Measurements from ENCODE around the gene PLXNA1.

PLXNA1 gene

DNA sequence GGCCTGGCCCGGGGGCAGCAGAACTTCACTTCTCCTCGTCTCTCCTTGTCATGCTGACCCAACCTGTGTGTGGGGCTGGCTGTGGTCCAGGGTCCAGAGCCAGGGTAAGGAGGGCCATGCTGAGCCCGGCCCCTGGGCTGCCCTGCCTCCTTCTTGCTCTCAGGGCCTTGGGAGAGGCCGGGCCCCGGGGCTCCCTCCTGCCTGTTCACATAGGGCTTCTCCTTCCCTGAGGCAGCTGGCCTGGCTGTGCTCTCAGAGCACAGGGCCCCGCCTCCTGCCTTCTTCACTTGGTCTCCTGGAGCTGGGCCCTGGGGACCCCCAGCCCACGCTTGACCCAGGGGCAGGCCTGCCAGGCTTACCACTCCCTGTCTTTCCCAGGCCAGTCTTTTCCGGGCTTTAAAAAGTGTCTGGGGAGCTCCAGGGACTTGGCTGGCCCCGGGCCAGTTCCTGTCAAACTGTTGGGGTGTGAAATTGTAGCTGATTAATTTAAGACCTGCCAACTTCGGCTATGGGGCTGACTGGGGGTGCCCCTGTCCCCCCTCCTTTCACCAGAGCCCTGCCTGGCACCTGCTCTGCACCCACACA, 11.8 kb downstream of the PLXNA1 start:
- no peak for TF ChIP-seq EP300 (IDR thresholded peaks at IDR 0.05; ENCODE audit: borderline replicate concordance)
- no peak for TF ChIP-seq CEBPB (IDR thresholded peaks at IDR 0.05)
- TF ChIP-seq, protein P1, sequence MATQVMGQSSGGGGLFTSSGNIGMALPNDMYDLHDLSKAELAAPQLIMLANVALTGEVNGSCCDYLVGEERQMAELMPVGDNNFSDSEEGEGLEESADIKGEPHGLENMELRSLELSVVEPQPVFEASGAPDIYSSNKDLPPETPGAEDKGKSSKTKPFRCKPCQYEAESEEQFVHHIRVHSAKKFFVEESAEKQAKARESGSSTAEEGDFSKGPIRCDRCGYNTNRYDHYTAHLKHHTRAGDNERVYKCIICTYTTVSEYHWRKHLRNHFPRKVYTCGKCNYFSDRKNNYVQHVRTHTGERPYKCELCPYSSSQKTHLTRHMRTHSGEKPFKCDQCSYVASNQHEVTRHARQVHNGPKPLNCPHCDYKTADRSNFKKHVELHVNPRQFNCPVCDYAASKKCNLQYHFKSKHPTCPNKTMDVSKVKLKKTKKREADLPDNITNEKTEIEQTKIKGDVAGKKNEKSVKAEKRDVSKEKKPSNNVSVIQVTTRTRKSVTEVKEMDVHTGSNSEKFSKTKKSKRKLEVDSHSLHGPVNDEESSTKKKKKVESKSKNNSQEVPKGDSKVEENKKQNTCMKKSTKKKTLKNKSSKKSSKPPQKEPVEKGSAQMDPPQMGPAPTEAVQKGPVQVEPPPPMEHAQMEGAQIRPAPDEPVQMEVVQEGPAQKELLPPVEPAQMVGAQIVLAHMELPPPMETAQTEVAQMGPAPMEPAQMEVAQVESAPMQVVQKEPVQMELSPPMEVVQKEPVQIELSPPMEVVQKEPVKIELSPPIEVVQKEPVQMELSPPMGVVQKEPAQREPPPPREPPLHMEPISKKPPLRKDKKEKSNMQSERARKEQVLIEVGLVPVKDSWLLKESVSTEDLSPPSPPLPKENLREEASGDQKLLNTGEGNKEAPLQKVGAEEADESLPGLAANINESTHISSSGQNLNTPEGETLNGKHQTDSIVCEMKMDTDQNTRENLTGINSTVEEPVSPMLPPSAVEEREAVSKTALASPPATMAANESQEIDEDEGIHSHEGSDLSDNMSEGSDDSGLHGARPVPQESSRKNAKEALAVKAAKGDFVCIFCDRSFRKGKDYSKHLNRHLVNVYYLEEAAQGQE (IDR thresholded peaks at IDR 0.05; ENCODE audit: low read depth): no peak
- TF ChIP-seq CREB1 (IDR thresholded peaks at IDR 0.05; ENCODE audit: low read depth): no peak
- TF ChIP-seq, protein P2, sequence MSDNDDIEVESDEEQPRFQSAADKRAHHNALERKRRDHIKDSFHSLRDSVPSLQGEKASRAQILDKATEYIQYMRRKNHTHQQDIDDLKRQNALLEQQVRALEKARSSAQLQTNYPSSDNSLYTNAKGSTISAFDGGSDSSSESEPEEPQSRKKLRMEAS (IDR thresholded peaks at IDR 0.05): no peak
- TF ChIP-seq YY1 (IDR thresholded peaks at IDR 0.05; ENCODE audit: low read depth): no peak
- TF ChIP-seq, protein P3, sequence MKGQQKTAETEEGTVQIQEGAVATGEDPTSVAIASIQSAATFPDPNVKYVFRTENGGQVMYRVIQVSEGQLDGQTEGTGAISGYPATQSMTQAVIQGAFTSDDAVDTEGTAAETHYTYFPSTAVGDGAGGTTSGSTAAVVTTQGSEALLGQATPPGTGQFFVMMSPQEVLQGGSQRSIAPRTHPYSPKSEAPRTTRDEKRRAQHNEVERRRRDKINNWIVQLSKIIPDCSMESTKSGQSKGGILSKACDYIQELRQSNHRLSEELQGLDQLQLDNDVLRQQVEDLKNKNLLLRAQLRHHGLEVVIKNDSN (IDR thresholded peaks at IDR 0.05): no peak
- TF ChIP-seq TCF12 (IDR thresholded peaks at IDR 0.05; ENCODE audit: low read depth): no peak
- no peak for TF ChIP-seq FOXM1 (IDR thresholded peaks at IDR 0.05; ENCODE audit: borderline replicate concordance, low read depth)
- no peak for TF ChIP-seq RAD21 (IDR thresholded peaks at IDR 0.05; ENCODE audit: low read depth)
- no peak for TF ChIP-seq TEAD4 (IDR thresholded peaks at IDR 0.05)
- no peak for TF ChIP-seq EGR1 (IDR thresholded peaks at IDR 0.05)
- TF ChIP-seq NFIC (IDR thresholded peaks at IDR 0.05): no peak; the same call in 1 of the 2 replicates
- TF ChIP-seq ZBTB7A (IDR thresholded peaks at IDR 0.05; ENCODE audit: low read depth): no peak
- no peak for TF ChIP-seq TAF1 (IDR thresholded peaks at IDR 0.05; ENCODE audit: low read depth)

DNA sequence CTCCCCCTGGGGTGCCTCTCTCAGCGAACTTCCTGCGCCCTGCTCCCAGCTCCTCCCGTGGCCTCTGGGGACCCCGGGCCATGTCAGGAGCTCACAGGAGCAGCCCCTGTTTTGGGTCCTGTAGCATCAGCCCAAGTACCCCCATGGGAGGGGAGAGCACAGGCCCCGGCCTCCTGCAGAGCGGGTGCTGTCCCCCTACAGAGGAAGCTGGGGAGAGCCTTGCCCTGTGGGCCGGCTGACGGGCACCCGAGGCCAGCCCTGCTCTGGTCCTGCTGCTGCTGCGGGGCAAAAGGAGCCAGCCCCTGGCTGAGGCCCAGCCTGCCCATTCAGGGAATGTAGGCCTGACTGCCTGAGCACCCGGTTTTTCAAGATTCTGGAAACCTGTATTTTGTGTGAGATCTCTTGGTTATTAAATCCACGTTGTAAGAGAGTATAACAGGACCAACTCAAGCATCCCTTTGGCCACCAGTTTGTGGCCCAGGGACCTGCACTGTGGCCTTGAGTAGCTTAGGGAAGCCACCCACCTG, 12.4 kb downstream of the PLXNA1 start:
- TF ChIP-seq, protein P3 (IDR thresholded peaks at IDR 0.05): no peak
- TF ChIP-seq FOXM1 (IDR thresholded peaks at IDR 0.05; ENCODE audit: borderline replicate concordance, low read depth): no peak

DNA sequence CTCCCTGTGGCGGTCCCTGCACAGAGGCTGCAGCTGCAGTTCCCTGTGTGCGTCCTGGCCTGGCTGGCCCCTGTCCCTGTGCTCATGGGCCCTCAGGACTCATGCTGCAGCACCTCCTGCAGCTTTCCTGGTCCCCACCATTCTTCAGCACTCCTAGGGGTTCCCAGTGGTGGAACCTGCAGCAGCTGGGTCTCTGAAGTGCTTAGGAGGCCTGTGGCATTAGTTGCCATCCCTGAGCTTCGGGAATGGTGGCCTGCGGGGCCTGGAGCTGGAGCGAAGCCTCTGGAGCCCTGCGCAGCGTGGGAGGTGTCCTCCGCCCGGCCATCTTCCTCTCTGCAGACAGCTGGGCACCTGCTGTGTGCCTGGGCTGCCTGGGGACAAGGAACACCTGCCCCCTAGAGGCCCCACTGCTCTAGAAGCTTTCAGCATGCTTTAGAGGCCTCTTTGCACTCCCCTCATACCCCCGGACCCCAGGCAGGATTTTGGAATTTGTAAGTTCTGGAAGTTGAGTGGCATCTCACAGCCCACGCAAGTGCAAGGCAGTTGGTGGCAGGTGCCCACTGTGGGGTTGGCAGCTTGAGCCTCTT, 13.1 kb downstream of the PLXNA1 start:
- TF ChIP-seq RAD21 (IDR thresholded peaks at IDR 0.05; ENCODE audit: low read depth) (no peak), CEBPB (IDR thresholded peaks at IDR 0.05) (no peak), TEAD4 (IDR thresholded peaks at IDR 0.05) (no peak), NFIC (IDR thresholded peaks at IDR 0.05) (no peak), CREB1 (IDR thresholded peaks at IDR 0.05; ENCODE audit: low read depth) (no peak), YY1 (IDR thresholded peaks at IDR 0.05; ENCODE audit: low read depth) (no peak)
- TF ChIP-seq, protein P2 (IDR thresholded peaks at IDR 0.05): no peak

DNA sequence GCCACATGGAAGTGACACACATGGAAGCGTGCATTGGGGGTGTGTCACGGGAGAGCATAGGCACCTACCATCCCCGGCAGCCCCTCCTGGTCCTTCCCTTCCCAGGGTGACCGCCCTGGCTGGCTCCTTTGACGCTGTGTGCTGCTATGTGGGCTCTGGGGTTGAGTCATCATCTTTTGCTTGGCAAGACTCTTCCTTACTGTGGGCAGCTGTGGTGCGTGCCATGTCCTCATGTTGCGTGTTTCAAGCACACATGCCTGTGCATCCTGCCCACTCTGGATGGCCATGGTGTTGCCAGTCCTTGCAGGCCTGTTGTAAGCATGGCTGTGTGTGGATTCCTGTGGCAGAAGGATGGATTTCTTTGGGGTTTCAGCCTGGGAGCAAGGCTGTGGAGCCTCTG, 14.0 kb downstream of the PLXNA1 start:
- no peak for TF ChIP-seq FOXM1 (IDR thresholded peaks at IDR 0.05; ENCODE audit: borderline replicate concordance, low read depth)
- no peak for TF ChIP-seq TAF1 (IDR thresholded peaks at IDR 0.05; ENCODE audit: low read depth)
- no peak for TF ChIP-seq EGR1 (IDR thresholded peaks at IDR 0.05)
- no peak for TF ChIP-seq YY1 (IDR thresholded peaks at IDR 0.05; ENCODE audit: low read depth)
- no peak for TF ChIP-seq TCF12 (IDR thresholded peaks at IDR 0.05; ENCODE audit: low read depth)
- no peak for TF ChIP-seq TEAD4 (IDR thresholded peaks at IDR 0.05)
- TF ChIP-seq EP300 (IDR thresholded peaks at IDR 0.05; ENCODE audit: borderline replicate concordance): no peak
- no peak for TF ChIP-seq CREB1 (IDR thresholded peaks at IDR 0.05; ENCODE audit: low read depth)
- TF ChIP-seq ZBTB7A (IDR thresholded peaks at IDR 0.05; ENCODE audit: low read depth): no peak
- TF ChIP-seq NFIC (IDR thresholded peaks at IDR 0.05): no peak
- TF ChIP-seq, protein P1 (IDR thresholded peaks at IDR 0.05; ENCODE audit: low read depth): no peak
- no peak for TF ChIP-seq CEBPB (IDR thresholded peaks at IDR 0.05)
- TF ChIP-seq, protein P3 (IDR thresholded peaks at IDR 0.05): no peak
- no peak for TF ChIP-seq RAD21 (IDR thresholded peaks at IDR 0.05; ENCODE audit: low read depth)
- TF ChIP-seq, protein P2 (IDR thresholded peaks at IDR 0.05): no peak

DNA sequence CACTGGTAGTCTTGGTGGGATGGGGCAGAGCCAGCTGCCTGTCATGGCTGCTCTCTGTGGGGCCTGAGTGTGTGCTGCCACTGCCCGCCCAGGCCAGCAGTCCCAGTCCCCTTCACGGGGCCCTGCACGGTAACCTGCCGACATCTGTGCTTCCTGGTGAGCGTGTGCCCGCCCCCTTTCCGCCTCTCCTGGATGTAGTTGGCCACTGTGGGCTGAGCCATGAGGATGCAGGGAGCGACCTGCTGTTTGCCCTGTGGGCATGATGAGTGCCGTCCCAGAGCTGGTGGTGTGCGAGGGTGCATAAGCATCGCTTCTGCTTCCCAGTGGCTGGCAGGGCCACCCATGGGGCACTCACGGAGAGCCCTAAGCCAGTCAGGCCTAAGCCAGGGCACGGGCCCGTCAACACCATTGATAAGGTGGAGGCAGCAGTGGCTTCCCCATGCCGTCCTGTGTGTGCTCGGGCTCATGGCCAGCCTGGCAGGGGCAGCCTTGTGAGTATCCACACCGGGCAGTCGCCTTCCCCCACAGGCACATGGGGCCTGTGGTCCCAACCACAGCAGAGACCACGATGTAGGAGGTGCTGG, 14.6 kb downstream of the PLXNA1 start:
- TF ChIP-seq YY1 (IDR thresholded peaks at IDR 0.05; ENCODE audit: low read depth) (no peak), ZBTB7A (IDR thresholded peaks at IDR 0.05; ENCODE audit: low read depth) (no peak), TCF12 (IDR thresholded peaks at IDR 0.05; ENCODE audit: low read depth) (no peak), NFIC (IDR thresholded peaks at IDR 0.05) (no peak), CEBPB (IDR thresholded peaks at IDR 0.05) (no peak), EGR1 (IDR thresholded peaks at IDR 0.05) (no peak)
- TF ChIP-seq, protein P3 (IDR thresholded peaks at IDR 0.05): no peak

All from Ishikawa (cell line).